Smooth muscle cell (in vitro differentiated cells): Measurements from ENCODE around the gene CACNA2D1. TPM values are rescaled to one million over a fixed set of nuclear protein-coding genes. Genes with fewer than 3 reads are reported as not detected.
"Not testable (repeated sequence)": the region's sequence is repeated elsewhere in the genome, so short reads cannot be mapped to it uniquely, and the experiment has no call there.

Experiments
- DNase-seq: peaks from one replicate; lab custom pipeline; 2025; ENCODE audit not compliant: unreplicated experiment; lab: John Stamatoyannopoulos, UW
- H2AFZ ChIP-seq: fragments of 200-600 bp; sonication (generic); 2 replicates; pipeline ENCODE4 v1.6.0; 2016; ENCODE audit warnings: antibody characterized with exemption, low read depth, mild to moderate bottlenecking
- H3F3A ChIP-seq: fragments of 200-600 bp; sonication (generic); 2 replicates; pipeline ENCODE4 v1.6.0; 2017; ENCODE audit warnings: antibody characterized with exemption, low read depth
- H3K27ac ChIP-seq: fragments of 200-600 bp; sonication (generic); 2 replicates; pipeline ENCODE4 v1.5.1; 2016; ENCODE audit warnings: low read depth, mild to moderate bottlenecking
- H3K27me3 ChIP-seq: fragments of 200-600 bp; sonication (generic); 2 replicates; pipeline ENCODE4 v1.6.1; 2016; ENCODE audit warnings: low read depth, mild to moderate bottlenecking
- H3K36me3 ChIP-seq: fragments of 200-600 bp; sonication (generic); 2 replicates; pipeline ENCODE4 v1.5.1; 2016; ENCODE audit warnings: low read depth
- H3K4me1 ChIP-seq: fragments of 200-600 bp; sonication (generic); 2 replicates; pipeline ENCODE4 v1.5.1; 2016; ENCODE audit warnings: low read depth
- H3K4me2 ChIP-seq: fragments of 200-600 bp; sonication (generic); 2 replicates; pipeline ENCODE4 v1.6.0; 2016; ENCODE audit warnings: mild to moderate bottlenecking
- H3K4me3 ChIP-seq: fragments of 200-600 bp; sonication (generic); 2 replicates; pipeline ENCODE4 v1.5.1; 2016; ENCODE audit warnings: mild to moderate bottlenecking
- H3K79me2 ChIP-seq: fragments of 200-600 bp; sonication (generic); 2 replicates; pipeline ENCODE4 v1.6.0; 2016; ENCODE audit warnings: low read depth, mild to moderate bottlenecking
- H3K9ac ChIP-seq: fragments of 200-600 bp; sonication (generic); 2 replicates; pipeline ENCODE4 v1.6.0; 2016; ENCODE audit warnings: low read depth
- H3K9me3 ChIP-seq: fragments of 200-600 bp; sonication (generic); replicated peaks from 2 replicates; pipeline ENCODE4 v1.5.1; 2016; ENCODE audit warnings: low read depth
- H4K20me1 ChIP-seq: fragments of 200-600 bp; sonication (generic); 2 replicates; pipeline ENCODE4 v1.6.0; 2016; ENCODE audit warnings: low read depth
- CTCF ChIP-seq: fragments of 200-600 bp; sonication (generic); IDR thresholded peaks from 2 replicates; pipeline ENCODE4 v1.5.1; 2017; ENCODE audit warnings: borderline replicate concordance, mild to moderate bottlenecking, antibody characterized with exemption; ENCODE audit not compliant: insufficient read depth, poor library complexity, severe bottlenecking
- WGBS: methylation state at CpG from one replicate; pipeline ENCODE4 v1.1.7; 2016; ENCODE audit warnings: low lambda C conversion rate; 5-methylcytosine and 5-hydroxymethylcytosine counted together
- polyA plus RNA-seq: library from polyadenylated mRNA; unstranded; fragments of >200 nt; fragmentation: Nextera tagmentation; extraction: Ambion mirVana; gene quantifications from 2 replicates; pipeline ENCODE4 v1.2.1, GENCODE V29; 2016
- total RNA-seq: library from RNA; depleted of rRNA; stranded (reverse); fragments of >200 nt; gene quantifications from 2 replicates; pipeline ENCODE4 v1.2.3, GENCODE V29; 2014

CACNA2D1 gene
- total and polyA plus RNA-seq, 2 experiments from 2014 or later, result 4.1 to 39.3 TPM

GRCh38 chr7:82141427-82141826 is 302.1 kb downstream of the CACNA2D1 start:
- H3K9me3 ChIP-seq, result no peaks in the 10 kb centered on the region
- no peak overlapping the region for H3K9ac ChIP-seq
- H3K27me3 ChIP-seq, result no peaks in the 10 kb centered on the region
- 92% methylated on average over 7 of the region's 7 CpGs for WGBS
- no peak overlapping the region for H2AFZ ChIP-seq
- H3K79me2 ChIP-seq, result no peaks in the 10 kb centered on the region
- no peaks in the 10 kb centered on the region for H4K20me1 ChIP-seq
- no peaks in the 10 kb centered on the region for H3K4me1 ChIP-seq
- H3K4me3 ChIP-seq, result no peak overlapping the region
- DNase-seq, result no peak
- no peak overlapping the region for H3K27ac ChIP-seq
- TF ChIP-seq CTCF, result no peak
- no peaks in the 10 kb centered on the region for H3K36me3 ChIP-seq
- H3K4me2 ChIP-seq, result no peak overlapping the region
- H3F3A ChIP-seq, result no peaks in the 10 kb centered on the region

- H3K4me1 ChIP-seq, H3K27ac ChIP-seq, H3K4me2 ChIP-seq, H4K20me1 ChIP-seq, H3K79me2 ChIP-seq, DNase-seq, H3K9ac ChIP-seq, H3K4me3 ChIP-seq, H3K27me3 ChIP-seq, H3K9me3 ChIP-seq, H2AFZ ChIP-seq, H3K36me3 ChIP-seq, H3F3A ChIP-seq: not testable (repeated sequence)
- 93% methylated on average over 14 of the region's 14 CpGs for WGBS
Measured at GRCh38 chr7:82140608-82141007, 303.0 kb downstream of the CACNA2D1 start.

- Histone ChIP-seq H3K9me3 (no peaks in the 10 kb centered on the region), H3K4me3 (no peak overlapping the region), H3K4me1 (no peaks in the 10 kb centered on the region), H4K20me1 (no peaks in the 10 kb centered on the region), H3K36me3 (no peaks in the 10 kb centered on the region), H3K27ac (no peak overlapping the region), H3K27me3 (no peaks in the 10 kb centered on the region), H3K79me2 (no peaks in the 10 kb centered on the region), H2AFZ (no peak overlapping the region), H3F3A (no peaks in the 10 kb centered on the region), H3K9ac (no peak overlapping the region), H3K4me2 (no peak overlapping the region)
- no peak for TF ChIP-seq CTCF
- 98% methylated on average over 2 of the region's 2 CpGs for WGBS
- DNase-seq, result no peak
Measured at GRCh38 chr7:82131215-82131614, 312.4 kb downstream of the CACNA2D1 start.

GRCh38 chr7:82129091-82129490 is 314.5 kb downstream of the CACNA2D1 start:
- Histone ChIP-seq H3K79me2 (no peaks in the 10 kb centered on the region), H3K36me3 (peaks cover 11% of the 10 kb centered on the region), H3K4me1 (no peaks in the 10 kb centered on the region), H4K20me1 (no peaks in the 10 kb centered on the region), H3K9ac (no peak overlapping the region), H2AFZ (no peak overlapping the region), H3F3A (no peaks in the 10 kb centered on the region), H3K27me3 (no peaks in the 10 kb centered on the region), H3K4me3 (no peak overlapping the region), H3K9me3 (peaks cover 3% of the 10 kb centered on the region), H3K4me2 (no peak overlapping the region), H3K27ac (no peak overlapping the region)
- TF ChIP-seq CTCF, result no peak
- DNase-seq, result no peak
